Progenitor cell of endocrine pancreas (in vitro differentiated cells): ENCODE data around the gene CSPG5. TPM values are rescaled to one million over a fixed set of nuclear protein-coding genes. Genes with fewer than 3 reads are reported as not detected.

Source experiments
- DNase-seq: peaks from one replicate; pipeline ENCODE4 v3.0.0; 2021; ENCODE audit warnings: low spot score; ENCODE audit not compliant: unreplicated experiment
- H3K27ac Mint-ChIP-seq: 2 replicates; pipeline ENCODE4 v1.8.0; 2021; ENCODE audit warnings: mild to moderate bottlenecking, moderate library complexity, mixed read lengths
- H3K27me3 Mint-ChIP-seq: 2 replicates; pipeline ENCODE4 v1.8.0; 2021; ENCODE audit warnings: mixed read lengths
- H3K36me3 Mint-ChIP-seq: 2 replicates; pipeline ENCODE4 v1.8.0; 2022; ENCODE audit warnings: mixed read lengths; ENCODE audit not compliant: insufficient read depth
- H3K4me1 Mint-ChIP-seq: 2 replicates; pipeline ENCODE4 v1.8.0; 2021; ENCODE audit warnings: low read depth, mixed read lengths
- H3K4me3 Mint-ChIP-seq: 2 replicates; pipeline ENCODE4 v1.8.0; 2021; ENCODE audit warnings: low read depth, mild to moderate bottlenecking, moderate library complexity, mixed read lengths
- H3K9me3 Mint-ChIP-seq: 2 replicates; pipeline ENCODE4 v1.8.0; 2021; ENCODE audit warnings: low read depth, mixed read lengths
- CTCF ChIP-seq: fragments of 200-600 bp; sonication (generic); IDR thresholded peaks from one replicate; pipeline ENCODE4 v1.5.0; 2021; ENCODE audit warnings: antibody characterized with exemption, mild to moderate bottlenecking; ENCODE audit not compliant: unreplicated experiment
- total RNA-seq: library from RNA; stranded (reverse); gene quantifications from 2 replicates; pipeline ENCODE4 v1.2.1, GENCODE V29; 2021

CSPG5 gene
- total RNA-seq, 1 donor from 2014 or later, result 2.5 TPM

- Mint-ChIP-seq H3K36me3 (peaks cover 4% of the 10 kb centered on the region), H3K27ac (peak overlapping the region; percentile 96), H3K27me3 (no peaks in the 10 kb centered on the region), H3K4me1 (peaks cover 26% of the 10 kb centered on the region), H3K9me3 (no peaks in the 10 kb centered on the region), H3K4me3 (peak overlapping the region; percentile 98)
- no peak for TF ChIP-seq CTCF
- DNase-seq, result no peak
These were observed 66.1 kb downstream of the CSPG5 start for GRCh38 chr3:47512416-47513124.

Other genes starting within 250 kb of the CSPG5 start
- 68.7 and 71.4 TPM in 2 replicates for gene PTPN23, start 197.8 kb downstream of the CSPG5 start, total RNA-seq
- gene SCAP, start 102.9 kb downstream of the CSPG5 start, total RNA-seq, result 140 TPM in 2 replicates
- gene ELP6, start 65.2 kb downstream of the CSPG5 start, total RNA-seq, result 58.5 and 63.8 TPM in 2 replicates
- gene SMARCC1, start 203.0 kb upstream of the CSPG5 start, total RNA-seq, result 250 and 257 TPM in 2 replicates
- gene DHX30, start 224.3 kb upstream of the CSPG5 start, total RNA-seq, result 115 and 130 TPM in 2 replicates